ENCODE measurements around the gene FBXL4. TPM values are rescaled to one million over a fixed set of nuclear protein-coding genes. Genes with fewer than 3 reads are reported as not detected.

FBXL4 gene
- total and polyA plus RNA-seq, 3 donors from 2014 or later: 7.9 to 17.8 (median 14.0) TPM

DNA sequence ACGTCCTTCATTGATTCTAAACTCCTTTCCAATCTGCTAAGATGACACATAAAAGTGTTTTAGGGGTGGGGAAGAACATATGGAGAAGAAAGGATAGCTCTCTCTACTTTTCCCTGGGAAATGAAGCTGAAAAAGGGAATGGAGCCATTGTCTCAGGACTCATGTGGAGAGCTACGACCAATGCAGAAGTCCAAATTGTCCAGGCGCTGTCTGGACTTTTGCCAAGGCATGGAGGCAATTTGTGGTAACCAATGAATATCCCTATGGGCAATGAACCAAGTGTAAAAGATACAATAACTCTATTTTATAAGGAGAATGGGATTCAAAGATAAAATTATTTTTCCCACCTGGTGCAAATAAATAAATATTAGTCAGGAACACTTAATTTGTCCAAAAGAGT lies 16.1 kb downstream of the FBXL4 start:
- DNase-seq: no peak
- Histone ChIP-seq H3K27me3 (no peaks in the 10 kb centered on the region), H3K9me3 (no peaks in the 10 kb centered on the region), H3K27ac (no peak overlapping the region), H3K4me1 (no peaks in the 10 kb centered on the region), H3K4me3 (no peak overlapping the region), H3K36me3 (ENCODE audit: low read depth, missing control alignments) (no peaks in the 10 kb centered on the region)
- WGBS, 2 donors: 82 to 90% methylated on average over 3 of the region's 3 CpGs
- intact Hi-C loops (cut with DNase I; ENCODE audit: low total_unique reads): no loop called here
- TF ChIP-seq POLR2A (IDR thresholded peaks at IDR 0.05): no peak
- TF ChIP-seq, protein P1, sequence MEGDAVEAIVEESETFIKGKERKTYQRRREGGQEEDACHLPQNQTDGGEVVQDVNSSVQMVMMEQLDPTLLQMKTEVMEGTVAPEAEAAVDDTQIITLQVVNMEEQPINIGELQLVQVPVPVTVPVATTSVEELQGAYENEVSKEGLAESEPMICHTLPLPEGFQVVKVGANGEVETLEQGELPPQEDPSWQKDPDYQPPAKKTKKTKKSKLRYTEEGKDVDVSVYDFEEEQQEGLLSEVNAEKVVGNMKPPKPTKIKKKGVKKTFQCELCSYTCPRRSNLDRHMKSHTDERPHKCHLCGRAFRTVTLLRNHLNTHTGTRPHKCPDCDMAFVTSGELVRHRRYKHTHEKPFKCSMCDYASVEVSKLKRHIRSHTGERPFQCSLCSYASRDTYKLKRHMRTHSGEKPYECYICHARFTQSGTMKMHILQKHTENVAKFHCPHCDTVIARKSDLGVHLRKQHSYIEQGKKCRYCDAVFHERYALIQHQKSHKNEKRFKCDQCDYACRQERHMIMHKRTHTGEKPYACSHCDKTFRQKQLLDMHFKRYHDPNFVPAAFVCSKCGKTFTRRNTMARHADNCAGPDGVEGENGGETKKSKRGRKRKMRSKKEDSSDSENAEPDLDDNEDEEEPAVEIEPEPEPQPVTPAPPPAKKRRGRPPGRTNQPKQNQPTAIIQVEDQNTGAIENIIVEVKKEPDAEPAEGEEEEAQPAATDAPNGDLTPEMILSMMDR (IDR thresholded peaks at IDR 0.05): no peak

DNA sequence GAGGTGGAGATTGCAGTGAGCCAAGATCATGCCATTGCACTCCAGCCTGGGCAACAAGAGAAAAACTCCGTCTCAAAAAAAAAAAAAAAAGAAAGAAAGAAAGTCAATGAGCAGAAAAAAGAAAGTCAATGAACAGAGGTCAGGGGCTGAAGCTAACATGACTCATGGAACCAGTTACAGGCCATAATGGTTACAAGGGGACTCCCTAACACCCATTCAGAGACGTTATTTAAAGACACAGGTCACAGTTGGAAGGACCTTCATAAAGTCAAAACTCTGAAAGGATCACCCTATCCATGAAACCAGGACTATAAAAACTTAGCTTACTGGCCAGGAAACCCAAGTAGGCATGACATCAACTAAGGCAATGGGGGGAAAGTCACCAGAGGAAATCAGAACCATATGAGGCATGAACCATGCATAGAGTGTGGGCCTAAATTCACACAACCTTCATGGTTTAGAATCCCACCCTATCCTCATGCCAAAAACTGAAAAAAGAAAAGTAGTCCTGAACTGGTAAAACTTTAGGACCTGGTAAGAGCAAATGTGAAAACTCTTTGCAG lies 18.2 kb downstream of the FBXL4 start:
- H3K9me3 ChIP-seq: no peaks in the 10 kb centered on the region
- intact Hi-C loops (cut with DNase I; ENCODE audit: low total_unique reads): no loop called here
- no peak overlapping the region for H3K4me3 ChIP-seq
- H3K36me3 ChIP-seq (ENCODE audit: low read depth, missing control alignments): no peaks in the 10 kb centered on the region
- DNase-seq: no peak
- TF ChIP-seq, protein P1 (IDR thresholded peaks at IDR 0.05): no peak
- no peak for TF ChIP-seq POLR2A (IDR thresholded peaks at IDR 0.05)
- H3K27me3 ChIP-seq: no peaks in the 10 kb centered on the region
- no peaks in the 10 kb centered on the region for H3K4me1 ChIP-seq
- 78 to 86% methylated on average over 2 of the region's 2 CpGs for WGBS, 2 donors
- no peak overlapping the region for H3K27ac ChIP-seq

DNA sequence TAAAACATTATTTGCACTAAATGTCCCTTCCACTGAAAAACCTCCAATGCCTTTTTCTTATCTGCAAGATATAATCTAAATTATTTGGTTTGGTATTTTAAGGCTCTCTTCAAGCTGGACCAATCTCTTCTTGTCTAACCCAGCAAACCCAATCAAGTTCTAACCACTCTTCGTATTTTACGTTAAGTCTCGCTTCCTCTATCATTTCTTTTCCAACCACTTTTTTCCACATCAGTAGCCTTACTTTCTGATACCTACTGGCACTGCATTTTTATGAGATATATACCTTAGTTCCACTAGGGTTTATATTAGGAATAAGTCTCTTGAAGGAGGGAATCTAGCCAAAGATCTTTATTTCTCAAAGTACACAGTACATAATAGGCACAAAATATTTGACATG lies 19.1 kb downstream of the FBXL4 start:
- intact Hi-C loops (cut with DNase I; ENCODE audit: low total_unique reads): no loop called here
- Histone ChIP-seq H3K27me3 (no peaks in the 10 kb centered on the region), H3K27ac (no peak overlapping the region), H3K36me3 (ENCODE audit: low read depth, missing control alignments) (no peaks in the 10 kb centered on the region), H3K4me1 (no peaks in the 10 kb centered on the region), H3K4me3 (no peak overlapping the region), H3K9me3 (no peaks in the 10 kb centered on the region)
- no peak for DNase-seq
- TF ChIP-seq, protein P1 (IDR thresholded peaks at IDR 0.05): no peak
- no peak for TF ChIP-seq POLR2A (IDR thresholded peaks at IDR 0.05)
- 97 to 100% methylated on average over 3 of the region's 3 CpGs for WGBS, 2 donors

DNA sequence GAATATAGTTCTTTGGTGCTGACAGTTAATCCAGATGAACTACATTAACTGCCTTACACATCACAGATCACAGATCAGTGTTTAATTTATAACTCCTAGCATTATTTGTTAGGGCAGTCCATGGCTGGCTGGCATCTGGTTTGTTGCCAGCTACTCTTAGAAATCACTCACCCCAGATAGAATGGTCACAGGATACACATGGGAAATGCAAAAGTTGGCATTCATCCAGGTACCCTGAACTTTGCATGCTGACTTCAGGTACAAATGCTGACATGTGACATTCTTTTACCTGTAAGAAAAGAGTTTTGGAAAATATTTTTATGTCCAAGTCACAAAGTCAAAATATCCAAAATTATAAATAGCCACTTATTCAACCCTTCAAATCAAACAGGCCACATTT lies 20.2 kb downstream of the FBXL4 start:
- H3K36me3 ChIP-seq (ENCODE audit: low read depth, missing control alignments): no peaks in the 10 kb centered on the region
- H3K27ac ChIP-seq: no peak overlapping the region
- no peak overlapping the region for H3K4me3 ChIP-seq
- H3K27me3 ChIP-seq: no peaks in the 10 kb centered on the region
- TF ChIP-seq, protein P1 (IDR thresholded peaks at IDR 0.05): no peak
- no peak for TF ChIP-seq POLR2A (IDR thresholded peaks at IDR 0.05)
- H3K4me1 ChIP-seq: no peaks in the 10 kb centered on the region
- no peak for DNase-seq
- intact Hi-C loops (cut with DNase I; ENCODE audit: low total_unique reads): no loop called here
- no peaks in the 10 kb centered on the region for H3K9me3 ChIP-seq

DNA sequence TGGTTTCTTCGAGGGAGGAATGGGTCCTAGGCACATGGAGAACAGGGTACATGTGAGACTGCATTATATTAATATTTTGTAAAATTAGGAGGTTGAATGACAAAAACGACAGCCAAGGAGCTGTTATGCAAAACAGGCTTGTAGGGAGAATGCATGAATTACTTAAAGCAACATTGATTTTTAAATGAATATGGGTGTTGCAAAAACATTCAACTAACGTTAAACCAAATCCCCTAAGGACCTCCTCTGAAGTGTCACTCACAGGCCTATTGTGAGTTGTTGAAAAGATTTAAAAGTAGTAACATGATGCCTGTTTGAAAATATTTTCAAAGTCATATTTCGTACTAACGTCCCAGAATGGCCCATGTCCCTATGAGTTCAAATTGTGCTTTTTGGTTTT lies 21.9 kb downstream of the FBXL4 start:
- TF ChIP-seq POLR2A (IDR thresholded peaks at IDR 0.05): no peak
- TF ChIP-seq, protein P1 (IDR thresholded peaks at IDR 0.05): no peak

More for the DNA sequence above, 21.9 kb downstream of the FBXL4 start:
- WGBS, 2 donors: 65 to 71% methylated on average over 5 of the region's 5 CpGs
- Histone ChIP-seq H3K27ac (no peak overlapping the region), H3K36me3 (ENCODE audit: low read depth, missing control alignments) (no peaks in the 10 kb centered on the region), H3K27me3 (no peaks in the 10 kb centered on the region), H3K9me3 (no peaks in the 10 kb centered on the region), H3K4me1 (no peaks in the 10 kb centered on the region), H3K4me3 (no peak overlapping the region)
- DNase-seq: no peak
- intact Hi-C loops (cut with DNase I; ENCODE audit: low total_unique reads): no loop called here

Data from testis (tissue), 3 donors.